ENCODE measurements around the gene MCF2L2.
"Not testable (repeated sequence)": the region's sequence is repeated elsewhere in the genome, so short reads cannot be mapped to it uniquely, and the experiment has no call there.

Gene MCF2L2

GRCh38 chr3:183394150-183394549, 34.3 kb downstream of the MCF2L2 start:
- no peak for DNase-seq

- DNase-seq = no peak
Observed at GRCh38 chr3:183393625-183394024, 34.8 kb downstream of the MCF2L2 start.

GRCh38 chr3:183392186-183393034, 36.0 kb downstream of the MCF2L2 start:
- no peak for DNase-seq

GRCh38 chr3:183391460-183391859, 37.0 kb downstream of the MCF2L2 start:
- no peak for DNase-seq

GRCh38 chr3:183390844-183391243, 37.6 kb downstream of the MCF2L2 start:
- DNase-seq = no peak

GRCh38 chr3:183388213-183388895, 40.1 kb downstream of the MCF2L2 start:
- no peak for DNase-seq

- DNase-seq = no peak
Observed at GRCh38 chr3:183387797-183388196, 40.6 kb downstream of the MCF2L2 start.

- peak; percentile 69 for DNase-seq
Observed at GRCh38 chr3:183386651-183387050, 41.8 kb downstream of the MCF2L2 start.

- peak; percentile 56 for DNase-seq
Observed at GRCh38 chr3:183385698-183386613, 42.5 kb downstream of the MCF2L2 start.

- no peak for DNase-seq
Observed at GRCh38 chr3:183381673-183382072, 46.7 kb downstream of the MCF2L2 start.

GRCh38 chr3:183381179-183381578, 47.2 kb downstream of the MCF2L2 start:
- DNase-seq = no peak

GRCh38 chr3:183378951-183379350, 49.5 kb downstream of the MCF2L2 start:
- no peak for DNase-seq

- DNase-seq = no peak
Observed at GRCh38 chr3:183378545-183378944, 49.9 kb downstream of the MCF2L2 start.

- DNase-seq = no peak
Observed at GRCh38 chr3:183378008-183378407, 50.4 kb downstream of the MCF2L2 start.

GRCh38 chr3:183377307-183377959, 51.0 kb downstream of the MCF2L2 start:
- DNase-seq = no peak

GRCh38 chr3:183375787-183376186, 52.6 kb downstream of the MCF2L2 start:
- no peak for DNase-seq

- DNase-seq = no peak
Observed at GRCh38 chr3:183375337-183375736, 53.1 kb downstream of the MCF2L2 start.

GRCh38 chr3:183372911-183373310, 55.5 kb downstream of the MCF2L2 start:
- DNase-seq = no peak

GRCh38 chr3:183371600-183371968, 56.8 kb downstream of the MCF2L2 start:
- not testable (repeated sequence) for DNase-seq

GRCh38 chr3:183370391-183370790, 58.0 kb downstream of the MCF2L2 start:
- DNase-seq = no peak

- no peak for DNase-seq
Observed at GRCh38 chr3:183369627-183370026, 58.8 kb downstream of the MCF2L2 start.

GRCh38 chr3:183369117-183369516, 59.3 kb downstream of the MCF2L2 start:
- no peak for DNase-seq
